CD8-positive, alpha-beta memory T cell (primary cell): Measurements from ENCODE around the gene DBNL. TPM values are rescaled to one million over a fixed set of nuclear protein-coding genes. Genes with fewer than 3 reads are reported as not detected.
A peak's percentile ranks its signal among the peaks of the same experiment; 100 is the strongest.
"Not testable (repeated sequence)": the region's sequence is repeated elsewhere in the genome, so short reads cannot be mapped to it uniquely, and the experiment has no call there.

Experiments
- CTCF ChIA-PET: fragments of 350-600 bp; sonication (Branson Sonifier 250); formaldehyde crosslinking; loops from one replicate; lab custom pipeline; 2021; ENCODE audit warnings: antibody characterized with exemption; lab: Charles Lee
- POLR2A ChIA-PET: fragments of 350-600 bp; sonication (Branson Sonifier 250); formaldehyde crosslinking; loops from one replicate; lab custom pipeline; 2021; ENCODE audit warnings: antibody characterized with exemption; lab: Charles Lee
- DNase-seq, 5 donors: peaks; one replicate each; pipeline versions ENCODE4 v3.0.0 to v3.0.0-alpha.2; 2020 to 2022; ENCODE audit warnings: mixed read lengths in 1 of 5
- H3K27ac ChIP-seq: one replicate; pipeline ENCODE4 v1.7.0; 2013; ENCODE audit warnings: low read depth, mild to moderate bottlenecking, low read length, moderate library complexity
- H3K27me3 ChIP-seq: 2 replicates; pipeline ENCODE4 v1.7.0; 2013; ENCODE audit warnings: low read length, mild to moderate bottlenecking; ENCODE audit not compliant: insufficient read depth, poor library complexity, severe bottlenecking
- H3K36me3 ChIP-seq: 2 replicates; pipeline ENCODE4 v1.7.0; 2013; ENCODE audit warnings: mild to moderate bottlenecking, low read length, moderate library complexity; ENCODE audit not compliant: insufficient read depth
- H3K4me1 ChIP-seq: 2 replicates; pipeline ENCODE4 v1.7.0; 2013; ENCODE audit warnings: mild to moderate bottlenecking, low read length, moderate library complexity; ENCODE audit not compliant: insufficient read depth
- H3K4me3 ChIP-seq: 2 replicates; pipeline ENCODE4 v1.7.0; 2013; ENCODE audit warnings: mild to moderate bottlenecking, low read length
- H3K9me3 ChIP-seq: 2 replicates; pipeline ENCODE4 v1.7.0; 2013; ENCODE audit warnings: mild to moderate bottlenecking, low read length
- H3K27ac Mint-ChIP-seq, 8 donors: one replicate each; pipeline ENCODE4 v1.8.0; 2020 to 2021; ENCODE audit warnings: mixed read lengths in 8 of 8, mild to moderate bottlenecking in 6 of 8, inconsistent platforms in 3 of 8, moderate library complexity in 3 of 8
- H3K27me3 Mint-ChIP-seq, 2 donors: one replicate each; pipeline ENCODE4 v1.8.0; 2020 to 2021; ENCODE audit warnings: mixed read lengths in 2 of 2, mild to moderate bottlenecking in 1 of 2, moderate library complexity in 1 of 2
- H3K36me3 Mint-ChIP-seq, 3 donors: one replicate each; pipeline ENCODE4 v1.8.0; 2020 to 2021; ENCODE audit warnings: mixed read lengths in 3 of 3, inconsistent platforms in 1 of 3, mild to moderate bottlenecking in 1 of 3
- H3K4me1 Mint-ChIP-seq, 3 donors: one replicate each; pipeline ENCODE4 v1.8.0; 2020 to 2021; ENCODE audit warnings: mixed read lengths in 3 of 3, inconsistent platforms in 1 of 3, mild to moderate bottlenecking in 1 of 3
- H3K4me3 Mint-ChIP-seq, 7 donors: one replicate each; pipeline ENCODE4 v1.8.0; 2020 to 2021; ENCODE audit warnings: mixed read lengths in 7 of 7, mild to moderate bottlenecking in 6 of 7, moderate library complexity in 4 of 7, inconsistent platforms in 2 of 7
- H3K9me3 Mint-ChIP-seq, 5 donors: one replicate each; pipeline ENCODE4 v1.8.0; 2020 to 2022; ENCODE audit warnings: mixed read lengths in 5 of 5, mild to moderate bottlenecking in 3 of 5, moderate library complexity in 2 of 5, inconsistent platforms in 1 of 5
- polyA plus RNA-seq: library from polyadenylated mRNA; unstranded; fragments of 300-500 nt; fragmentation: Illumina TruSeq; gene quantifications from one replicate; pipeline ENCODE4 v1.2.3, GENCODE V29; 2021
- total RNA-seq, 2 experiments: library from RNA; stranded (reverse); gene quantifications; one replicate each; pipeline ENCODE4 v1.2.3, GENCODE V29; 2021

The DBNL gene
- total and polyA plus RNA-seq, 3 experiments from 2014 or later, result 144 to 184 (median 154) TPM

DNA sequence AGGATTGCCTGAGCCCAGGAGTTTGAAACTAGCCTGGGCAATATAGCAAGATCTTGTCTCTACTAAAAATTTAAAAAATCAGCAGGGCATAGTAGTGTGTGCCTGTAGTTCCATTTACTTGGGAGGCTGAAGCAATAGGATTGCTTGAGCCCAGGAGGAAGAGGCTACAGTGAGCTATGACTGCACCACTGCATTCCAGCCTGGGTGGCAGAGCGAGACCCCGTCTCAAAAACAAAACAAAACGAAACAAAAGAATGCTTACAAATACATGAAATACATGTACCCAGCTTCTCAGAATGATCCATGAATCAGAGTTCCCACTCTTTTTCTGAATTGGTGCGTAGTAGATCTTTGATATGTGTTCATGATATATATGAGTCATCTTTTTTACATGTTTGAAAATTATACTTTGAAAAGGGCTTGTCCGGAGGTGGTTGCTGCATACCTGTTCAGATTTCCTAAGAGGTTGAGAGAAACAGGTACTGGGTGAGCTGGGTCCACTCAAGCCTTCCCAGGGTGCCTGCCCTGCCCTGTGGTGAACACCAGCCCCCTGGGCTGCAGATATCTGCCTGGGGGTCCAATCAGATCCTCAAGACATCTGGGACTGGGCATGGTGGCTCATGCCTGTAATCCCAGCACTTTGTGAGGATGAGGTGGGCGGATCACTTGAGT lies 21.6 kb upstream of the DBNL start:
- H3K27me3 Mint-ChIP-seq, H3K27me3 ChIP-seq, H3K4me1 ChIP-seq, CTCF ChIA-PET, H3K36me3 ChIP-seq, H3K9me3 ChIP-seq, H3K4me3 ChIP-seq, H3K9me3 Mint-ChIP-seq, H3K27ac ChIP-seq, H3K36me3 Mint-ChIP-seq, DNase-seq, H3K4me3 Mint-ChIP-seq: not testable (repeated sequence)
- peak overlapping the region in 2 of 8 donors; percentile 36 to 41 for H3K27ac Mint-ChIP-seq
- POLR2A ChIA-PET, result interaction anchor here (0.6 kb wide), 1 partner anchor 178 kb away, joined by 3 read pairs; the partner anchor contains the start of gene YKT6
- peaks cover 15 to 18% (median 15%) of the 10 kb centered on the region in 3 donors for H3K4me1 Mint-ChIP-seq

DNA sequence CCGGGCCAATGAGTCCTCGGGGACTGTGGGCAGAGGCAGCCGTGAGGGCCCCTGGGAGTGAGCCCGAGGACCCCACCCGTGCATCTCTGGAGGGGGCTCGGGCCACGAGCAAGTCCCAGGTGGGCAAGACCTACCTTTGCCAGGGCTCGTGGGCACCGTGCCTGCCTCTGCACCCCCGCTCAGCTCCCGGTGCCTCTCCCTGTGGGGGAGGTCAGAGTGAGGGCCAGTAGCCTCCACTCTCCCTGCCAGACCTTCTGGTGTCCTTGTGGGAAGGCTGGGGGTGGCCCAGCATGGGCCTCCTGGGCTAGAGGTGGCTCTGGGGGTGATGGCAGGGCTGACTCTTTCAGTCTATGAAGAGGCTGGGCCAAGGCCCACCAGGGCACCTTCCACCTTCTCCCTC lies 15.1 kb upstream of the DBNL start:
- H3K27ac Mint-ChIP-seq, H3K9me3 Mint-ChIP-seq, H3K27me3 Mint-ChIP-seq, H3K27me3 ChIP-seq, H3K4me1 Mint-ChIP-seq, H3K9me3 ChIP-seq, CTCF ChIA-PET, POLR2A ChIA-PET, H3K4me1 ChIP-seq, H3K36me3 ChIP-seq, H3K36me3 Mint-ChIP-seq, H3K4me3 Mint-ChIP-seq, DNase-seq, H3K27ac ChIP-seq, H3K4me3 ChIP-seq: not testable (repeated sequence)

DNA sequence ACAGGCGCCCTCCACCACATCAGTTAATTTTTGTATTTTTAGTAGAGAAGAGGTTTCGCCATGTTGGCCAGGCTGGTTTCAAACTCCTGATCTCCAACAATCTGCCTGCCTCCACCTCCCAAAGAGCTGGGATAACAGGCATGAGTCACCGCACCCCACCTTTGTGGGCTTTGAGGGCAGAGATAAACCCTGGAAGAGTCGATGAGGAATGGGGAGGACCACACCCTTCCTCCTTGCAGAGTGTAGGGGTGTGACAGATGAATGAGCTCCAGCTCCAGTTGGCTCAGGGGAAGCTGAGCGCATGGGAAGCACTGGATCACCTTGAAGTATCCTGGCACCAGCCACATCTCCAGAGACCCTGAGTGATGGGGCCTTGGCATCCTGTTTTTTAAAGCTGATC lies 14.5 kb upstream of the DBNL start:
- H3K36me3 ChIP-seq, H3K4me1 ChIP-seq, H3K27me3 ChIP-seq, POLR2A ChIA-PET, H3K9me3 ChIP-seq, H3K4me3 Mint-ChIP-seq, H3K27ac Mint-ChIP-seq, H3K27ac ChIP-seq, CTCF ChIA-PET, DNase-seq, H3K27me3 Mint-ChIP-seq, H3K4me1 Mint-ChIP-seq, H3K4me3 ChIP-seq, H3K9me3 Mint-ChIP-seq: not testable (repeated sequence)
- H3K36me3 Mint-ChIP-seq, result peaks cover 0 to 10% (median 0%) of the 10 kb centered on the region in 3 donors

DNA sequence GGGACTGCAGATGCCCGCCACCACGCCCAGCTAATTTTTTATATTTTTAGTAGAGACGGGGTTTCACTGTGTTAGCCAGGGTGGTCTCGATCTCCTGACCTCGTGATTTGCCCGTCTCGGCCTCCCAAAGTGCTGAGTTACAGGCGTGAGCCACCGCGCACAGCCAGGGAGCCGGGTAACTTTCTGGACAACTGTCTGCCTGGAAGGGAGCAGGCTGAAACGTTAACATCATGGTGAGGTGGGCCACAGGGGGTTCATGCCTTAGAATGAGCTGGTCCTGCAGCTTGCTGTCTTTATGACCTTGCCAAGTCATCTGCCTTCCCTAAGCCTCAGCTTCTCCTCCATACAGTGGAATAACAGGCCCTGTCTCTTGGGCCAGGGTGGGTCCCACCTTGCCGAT lies 13.2 kb upstream of the DBNL start:
- CTCF ChIA-PET, H3K4me1 Mint-ChIP-seq: not testable (repeated sequence)

DNA sequence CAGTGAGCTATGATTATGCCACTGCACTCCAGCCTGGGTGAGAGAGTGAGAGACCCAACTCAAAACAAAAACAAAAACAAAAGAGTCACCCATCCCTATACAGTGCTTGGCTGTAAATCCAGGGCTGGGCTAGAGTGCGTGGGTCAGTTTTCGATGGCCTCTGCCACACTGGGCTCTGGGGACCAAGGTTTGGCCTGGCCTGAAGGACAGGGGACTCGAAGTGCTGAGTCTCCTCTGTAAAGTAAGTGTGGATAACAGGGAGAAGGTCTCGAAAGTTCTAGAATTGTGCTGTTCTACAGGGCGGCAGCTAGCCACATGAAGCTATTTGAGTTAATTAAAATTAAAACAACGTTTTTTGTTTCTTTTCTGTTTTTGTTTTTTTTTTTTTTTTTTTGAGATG lies 12.5 kb upstream of the DBNL start:
- H3K36me3 Mint-ChIP-seq, result peaks cover 0 to 10% (median 0%) of the 10 kb centered on the region in 3 donors
- H3K4me1 Mint-ChIP-seq, H3K27ac Mint-ChIP-seq, H3K4me3 Mint-ChIP-seq, H3K27ac ChIP-seq, CTCF ChIA-PET, H3K9me3 ChIP-seq, DNase-seq, H3K27me3 ChIP-seq, H3K4me3 ChIP-seq, POLR2A ChIA-PET, H3K4me1 ChIP-seq, H3K9me3 Mint-ChIP-seq, H3K27me3 Mint-ChIP-seq, H3K36me3 ChIP-seq: not testable (repeated sequence)

More for the DNA sequence above, 13.2 kb upstream of the DBNL start:
- H3K9me3 Mint-ChIP-seq, H3K36me3 ChIP-seq, H3K4me1 ChIP-seq, H3K9me3 ChIP-seq, H3K4me3 Mint-ChIP-seq, H3K27ac Mint-ChIP-seq, POLR2A ChIA-PET, H3K27ac ChIP-seq, H3K4me3 ChIP-seq, H3K27me3 Mint-ChIP-seq, H3K27me3 ChIP-seq: not testable (repeated sequence)
- H3K36me3 Mint-ChIP-seq, result peaks cover 0 to 10% (median 0%) of the 10 kb centered on the region in 3 donors
- peak in 1 of 5 donors; percentile 36 for DNase-seq

DNA sequence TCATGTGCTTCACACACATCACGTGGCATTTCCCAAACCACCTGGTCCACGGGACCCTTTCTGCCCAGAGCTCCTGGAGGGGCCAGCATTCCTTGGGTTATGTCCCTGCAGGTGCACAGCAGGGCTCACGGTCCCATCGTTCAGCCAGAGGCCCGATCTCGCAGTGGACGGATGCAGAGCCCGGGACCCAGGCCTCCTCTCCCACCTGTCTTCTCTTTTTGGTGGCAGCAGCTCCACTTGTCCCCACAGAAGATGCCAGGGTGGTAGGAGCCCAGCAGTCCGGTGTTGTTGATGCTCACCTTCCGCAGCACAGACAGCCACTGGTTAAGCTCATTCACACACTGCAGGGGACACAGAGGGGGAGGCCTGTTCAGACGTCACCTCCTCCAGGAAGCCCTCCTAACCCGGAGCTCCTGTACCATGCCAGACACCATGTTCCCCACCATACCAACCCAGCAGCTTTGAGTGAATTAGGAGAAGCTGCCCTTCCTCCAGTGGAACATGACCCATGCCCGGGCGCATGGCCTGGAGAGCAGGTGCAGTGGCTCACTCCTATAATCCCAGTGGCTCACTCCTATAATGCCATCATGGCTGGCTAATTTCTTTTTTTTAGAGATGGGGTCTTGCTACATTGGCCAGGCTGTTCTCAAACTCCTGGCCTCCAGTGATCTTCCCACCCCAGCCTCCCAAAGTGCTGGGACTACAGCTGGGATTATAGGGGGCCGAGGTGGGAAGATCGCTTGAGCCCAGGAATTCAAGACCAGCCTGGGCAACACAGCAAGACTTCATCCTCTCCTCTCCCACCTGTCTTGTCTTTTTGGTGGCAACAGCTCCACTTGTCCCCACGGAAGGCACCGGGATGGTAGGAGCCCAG lies 10.3 kb upstream of the DBNL start:
- H3K36me3 ChIP-seq, H3K27me3 Mint-ChIP-seq, H3K9me3 ChIP-seq, CTCF ChIA-PET, H3K4me3 Mint-ChIP-seq, DNase-seq, H3K27me3 ChIP-seq, H3K4me1 ChIP-seq, H3K4me1 Mint-ChIP-seq, POLR2A ChIA-PET, H3K27ac ChIP-seq, H3K27ac Mint-ChIP-seq, H3K9me3 Mint-ChIP-seq, H3K4me3 ChIP-seq: not testable (repeated sequence)
- peaks cover 0 to 10% (median 2%) of the 10 kb centered on the region in 3 donors for H3K36me3 Mint-ChIP-seq

DNA sequence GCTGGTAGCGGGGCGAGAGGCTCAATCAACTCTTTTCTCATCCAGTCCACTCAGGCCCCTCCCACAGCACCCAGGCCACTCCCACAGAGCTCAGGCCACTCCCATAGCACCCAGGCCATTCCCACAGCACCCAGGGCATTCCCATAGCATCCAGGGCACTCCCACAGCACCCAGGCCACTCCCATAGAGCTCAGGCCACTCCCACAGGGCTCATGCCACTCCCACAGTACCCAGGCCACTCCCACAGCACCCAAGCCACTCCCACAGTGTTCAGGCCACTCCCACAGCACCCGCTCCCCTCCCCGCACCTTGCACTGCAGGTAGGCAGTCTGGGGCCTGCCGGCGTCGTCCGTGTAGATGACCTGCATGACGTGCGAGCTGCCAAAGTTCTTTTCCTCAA lies 8.1 kb upstream of the DBNL start:
- H3K27me3 Mint-ChIP-seq, H3K36me3 ChIP-seq, H3K9me3 ChIP-seq, CTCF ChIA-PET, H3K4me3 ChIP-seq, H3K27ac ChIP-seq, H3K27me3 ChIP-seq, H3K9me3 Mint-ChIP-seq, H3K4me1 ChIP-seq, H3K27ac Mint-ChIP-seq, H3K4me3 Mint-ChIP-seq, POLR2A ChIA-PET: not testable (repeated sequence)
- Mint-ChIP-seq H3K4me1 (peaks cover 5 to 11% (median 8%) of the 10 kb centered on the region in 3 donors), H3K36me3 (peaks cover 0 to 10% (median 2%) of the 10 kb centered on the region in 3 donors)
- peak in 4 of 5 donors; percentile 20 to 56 (median 47) for DNase-seq

DNA sequence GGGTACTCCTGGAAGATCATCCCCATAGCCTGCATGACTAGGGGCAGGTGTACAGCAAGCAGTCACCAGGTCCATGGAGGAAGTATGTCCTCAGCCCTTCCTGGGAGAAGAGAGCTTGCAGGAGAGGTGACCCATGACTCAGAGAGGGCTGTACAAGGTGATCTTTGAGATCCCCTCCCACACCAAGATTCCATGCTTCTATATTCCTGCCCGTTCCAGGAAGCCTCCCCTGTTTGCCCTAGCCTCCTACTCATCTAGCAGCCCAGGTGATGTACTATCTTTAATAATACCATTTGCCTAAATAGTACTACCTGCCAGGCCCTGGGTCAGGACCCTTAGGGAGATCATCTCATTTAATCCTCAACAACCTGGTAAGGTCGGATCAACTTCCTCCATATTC lies 6.6 kb upstream of the DBNL start:
- H3K36me3 Mint-ChIP-seq, H3K4me3 ChIP-seq, CTCF ChIA-PET, DNase-seq, H3K27ac ChIP-seq, H3K4me1 ChIP-seq, H3K9me3 Mint-ChIP-seq, POLR2A ChIA-PET, H3K27me3 ChIP-seq, H3K9me3 ChIP-seq, H3K36me3 ChIP-seq, H3K27me3 Mint-ChIP-seq: not testable (repeated sequence)
- H3K4me3 Mint-ChIP-seq, result peak overlapping the region in 2 of 7 donors; percentile 25 to 32
- peaks cover 5 to 16% (median 10%) of the 10 kb centered on the region in 3 donors for H3K4me1 Mint-ChIP-seq
- peak overlapping the region in 4 of 8 donors; percentile 36 to 83 (median 64) for H3K27ac Mint-ChIP-seq
